ENCODE results near the gene CFAP410. TPM values are rescaled to one million over a fixed set of nuclear protein-coding genes. Genes with fewer than 3 reads are reported as not detected.

The CFAP410 gene
- polyA plus RNA-seq, 5 donors: 14.3 to 39.9 (median 19.8) TPM

- DNase-seq: no peak
Observed at GRCh38 chr21:44331650-44332307, 7.4 kb downstream of the CFAP410 start.

DNA sequence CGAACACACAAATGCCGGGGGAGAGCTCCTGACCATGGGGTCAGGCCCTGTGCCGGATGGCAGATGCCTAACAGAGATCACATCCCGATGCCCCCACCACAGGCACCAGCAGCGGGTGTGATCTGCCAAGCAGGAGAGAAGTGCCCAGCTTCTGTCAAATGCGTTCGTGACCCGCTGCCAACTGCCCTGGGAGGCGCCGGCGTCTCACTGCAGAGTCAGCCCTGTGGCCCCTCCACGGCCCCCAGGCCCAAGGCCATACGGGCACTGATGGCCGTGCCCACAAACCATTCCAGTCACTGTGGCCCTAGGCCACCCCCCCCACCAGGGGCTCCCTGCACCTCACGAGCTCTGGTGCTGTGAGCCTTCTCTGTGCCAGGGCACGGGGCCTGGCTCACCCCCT is 8.0 kb downstream of the CFAP410 start:
- DNase-seq: no peak

- no peak for DNase-seq
Observed at GRCh38 chr21:44330698-44331097, 8.5 kb downstream of the CFAP410 start.

DNA sequence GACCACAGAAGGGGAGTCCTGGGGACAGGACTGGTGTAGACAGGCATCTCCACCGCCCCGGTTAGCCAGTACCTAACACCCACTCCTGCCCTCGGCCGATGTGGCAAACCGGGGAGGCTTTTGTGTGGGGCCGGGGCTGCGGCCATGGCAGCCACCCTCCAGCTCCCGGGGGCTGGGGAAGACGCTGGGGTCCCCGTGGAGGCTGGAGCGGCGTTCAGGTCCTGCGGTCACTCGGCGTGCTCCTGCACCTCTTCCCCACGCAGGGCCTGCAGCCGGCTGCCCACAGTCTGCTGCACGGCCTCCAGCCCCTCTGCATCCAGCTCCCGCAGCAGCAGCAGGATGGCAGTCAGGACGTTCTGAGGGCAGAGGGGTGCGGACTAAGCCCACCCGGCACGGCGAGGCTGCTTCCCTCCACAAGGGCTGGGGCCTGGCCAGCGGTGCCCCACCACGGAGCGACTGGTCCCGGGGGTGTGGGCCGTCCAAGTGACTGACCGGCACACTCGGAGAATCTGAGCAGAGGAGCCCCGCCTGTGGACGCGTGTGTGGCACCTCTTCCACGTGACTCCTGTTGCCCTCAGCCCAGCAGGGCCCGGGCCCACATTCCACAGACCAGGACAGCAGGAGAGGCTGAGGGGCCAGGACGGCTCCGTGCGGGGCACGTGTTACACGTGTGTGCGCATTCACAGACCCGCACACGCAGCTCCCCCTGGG is 9.1 kb downstream of the CFAP410 start:
- DNase-seq: no peak

GRCh38 chr21:44329086-44329889 is 9.9 kb downstream of the CFAP410 start:
- DNase-seq: no peak

GRCh38 chr21:44328242-44328895 is 10.8 kb downstream of the CFAP410 start:
- DNase-seq: no peak

- no peak for DNase-seq
Observed at GRCh38 chr21:44327603-44327974, 11.6 kb downstream of the CFAP410 start.

DNA sequence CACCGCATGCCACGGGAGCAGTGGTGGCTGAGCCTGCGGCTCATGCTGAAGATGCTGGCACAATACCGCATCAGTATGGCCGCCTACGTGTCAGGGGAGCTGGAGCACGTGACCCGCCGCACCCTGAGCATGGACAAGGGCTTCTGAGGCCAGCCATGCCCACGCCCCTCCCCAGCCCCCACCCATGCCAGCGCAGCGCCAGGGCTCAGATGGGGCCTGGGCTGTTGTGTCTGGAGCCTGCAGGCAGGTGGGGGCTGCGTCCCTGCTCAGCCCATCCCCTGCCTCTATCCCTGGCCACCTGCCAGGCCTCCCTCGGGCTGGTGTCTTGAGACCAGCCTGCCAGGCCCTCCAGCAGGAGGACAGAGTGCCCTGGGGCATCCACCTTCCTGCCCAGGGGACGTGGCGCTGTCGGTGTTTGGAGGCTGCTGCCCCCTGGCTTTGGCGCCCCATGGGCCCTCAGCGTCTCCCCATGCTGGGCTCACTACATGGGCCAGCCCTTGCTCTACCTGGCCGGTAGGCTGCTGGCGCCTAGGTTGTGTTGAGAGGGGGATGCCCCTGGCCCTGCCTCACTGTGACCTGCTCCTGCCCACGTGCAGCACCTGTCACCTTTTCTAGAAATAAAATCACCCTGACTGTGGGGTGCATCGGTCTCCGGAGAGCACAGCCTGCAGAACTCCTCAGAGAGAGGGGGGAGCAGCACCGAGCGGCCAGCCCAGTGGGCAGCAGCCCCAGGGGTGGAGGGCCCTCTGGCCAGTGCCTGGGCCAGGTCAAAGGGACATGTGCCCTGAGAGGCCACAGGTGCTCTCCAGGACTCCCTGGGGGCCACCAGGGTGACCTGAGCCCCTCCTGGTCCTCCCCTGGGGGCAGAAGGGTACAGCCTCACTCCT is 12.2 kb downstream of the CFAP410 start:
- DNase-seq: no peak

GRCh38 chr21:44326272-44326647 is 12.9 kb downstream of the CFAP410 start:
- DNase-seq: no peak

GRCh38 chr21:44325386-44326271 is 13.6 kb downstream of the CFAP410 start:
- no peak for DNase-seq

DNA sequence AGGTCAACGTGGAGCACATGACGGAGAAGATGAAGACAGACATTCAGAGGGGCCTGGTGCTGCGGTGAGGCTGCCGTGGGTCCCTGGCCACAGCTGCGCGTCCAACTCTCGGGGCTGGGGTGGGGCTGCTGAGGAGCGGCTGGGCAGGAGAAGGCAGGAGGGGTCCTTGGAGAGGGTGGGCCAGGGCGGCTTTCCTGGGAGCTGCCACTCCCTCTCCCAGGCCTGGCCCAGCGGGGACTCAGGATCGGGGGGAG is 14.4 kb downstream of the CFAP410 start:
- no peak for DNase-seq

- no peak for DNase-seq
Observed at GRCh38 chr21:44324106-44324853, 14.9 kb downstream of the CFAP410 start.

DNA sequence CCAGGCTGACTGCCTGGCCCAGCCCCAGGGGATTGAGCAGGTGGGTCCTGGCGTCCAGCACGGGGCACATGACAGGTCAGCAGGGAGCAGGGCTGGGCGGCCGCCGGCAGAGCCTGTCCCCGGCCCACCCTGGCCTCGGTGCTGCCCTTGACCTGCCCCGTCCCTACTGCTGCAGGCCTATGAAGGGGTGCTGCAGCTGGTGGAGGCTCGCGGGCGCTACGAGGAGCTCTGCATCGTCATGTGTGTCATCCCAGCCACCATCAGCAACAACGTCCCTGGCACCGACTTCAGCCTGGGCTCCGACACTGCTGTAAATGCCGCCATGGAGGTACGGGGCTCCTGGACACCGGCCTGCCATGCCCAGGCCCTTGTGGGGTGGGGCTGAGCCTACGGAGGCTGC is 15.6 kb downstream of the CFAP410 start:
- DNase-seq: no peak

DNA sequence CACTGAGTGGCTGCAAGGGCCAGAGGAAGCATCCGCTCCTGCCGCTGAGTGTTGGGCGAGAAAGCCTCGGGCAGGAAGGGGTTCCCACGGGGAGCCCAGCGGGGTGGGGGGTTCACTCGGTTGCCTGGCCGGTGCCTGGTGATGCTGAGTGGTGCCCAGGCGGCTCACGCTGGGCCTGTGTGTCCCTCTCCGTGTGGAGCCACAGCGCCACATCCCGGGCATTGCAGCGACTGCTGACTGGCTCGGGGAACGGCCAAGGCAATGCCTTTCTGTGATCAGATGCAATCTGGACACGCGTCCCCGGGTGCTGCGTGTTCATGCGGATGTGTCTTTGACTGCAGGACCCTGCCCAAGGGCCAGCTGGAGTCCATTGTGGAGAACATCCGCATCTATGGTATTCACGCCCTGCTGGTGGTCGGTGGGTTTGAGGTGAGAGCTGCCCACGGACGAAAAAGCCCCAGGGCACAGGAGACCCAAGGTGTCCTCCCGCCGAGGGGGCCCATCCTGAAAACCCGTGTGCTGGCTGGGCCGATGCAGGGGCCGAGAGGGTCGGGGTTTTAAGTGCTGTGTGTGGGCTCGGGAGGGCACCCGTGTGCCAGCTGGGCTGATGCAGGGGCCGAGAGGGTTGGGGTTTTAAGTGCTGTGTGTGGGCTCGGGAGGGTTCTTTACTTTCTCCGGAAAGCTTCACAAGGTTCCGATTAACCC is 16.4 kb downstream of the CFAP410 start:
- DNase-seq: no peak

GRCh38 chr21:44321846-44322450 is 17.2 kb downstream of the CFAP410 start:
- no peak for DNase-seq

DNA sequence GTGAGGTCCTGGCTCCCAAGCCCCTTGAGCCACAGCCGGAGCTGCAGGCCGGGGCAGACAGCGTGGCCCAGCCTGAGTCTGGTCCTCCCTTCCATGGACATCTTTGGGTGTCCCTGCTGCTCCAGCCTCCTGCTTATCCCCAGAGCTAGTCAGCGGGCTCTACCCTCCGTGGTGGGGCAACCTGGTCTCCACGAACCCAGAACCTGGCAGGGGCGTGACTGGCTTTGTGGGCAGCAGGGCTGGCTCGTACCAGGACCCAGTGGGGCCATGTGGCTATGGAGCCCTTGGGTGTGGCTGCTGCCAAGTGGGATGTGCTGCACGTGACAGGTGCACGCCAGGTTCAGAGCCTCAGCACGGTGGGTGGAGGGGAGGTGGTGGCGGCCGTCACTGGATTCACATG is 18.3 kb downstream of the CFAP410 start:
- no peak for DNase-seq

GRCh38 chr21:44319407-44320065 is 19.7 kb downstream of the CFAP410 start:
- no peak for DNase-seq
